ENCODE results near the gene TUFM.
A peak's percentile ranks its signal among the peaks of the same experiment; 100 is the strongest.
"Not testable (repeated sequence)": the region's sequence is repeated elsewhere in the genome, so short reads cannot be mapped to it uniquely, and the experiment has no call there.

The TUFM gene

GRCh38 chr16:28839004-28839639, 7.0 kb downstream of the TUFM start:
- no peak for DNase-seq (ENCODE audit: low spot score)

DNA sequence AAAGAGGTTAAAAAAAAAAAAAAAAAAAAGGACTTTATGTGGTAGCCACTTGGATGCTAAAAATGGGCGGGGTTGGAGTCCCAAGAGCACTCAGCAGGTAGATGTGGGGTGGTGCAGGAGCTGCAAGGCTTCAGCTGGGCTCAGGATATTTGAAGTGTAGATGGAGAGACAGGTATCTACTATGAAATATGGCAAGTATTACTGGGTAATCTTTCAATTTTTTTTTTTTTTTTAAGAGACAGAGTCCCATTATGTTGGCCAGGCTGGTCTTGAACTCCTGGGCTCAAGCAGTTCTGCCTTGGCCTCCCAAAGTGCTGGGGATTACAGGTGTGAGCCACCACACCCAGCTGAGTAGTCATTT, 7.6 kb downstream of the TUFM start:
- no peak for DNase-seq (ENCODE audit: low spot score)

DNA sequence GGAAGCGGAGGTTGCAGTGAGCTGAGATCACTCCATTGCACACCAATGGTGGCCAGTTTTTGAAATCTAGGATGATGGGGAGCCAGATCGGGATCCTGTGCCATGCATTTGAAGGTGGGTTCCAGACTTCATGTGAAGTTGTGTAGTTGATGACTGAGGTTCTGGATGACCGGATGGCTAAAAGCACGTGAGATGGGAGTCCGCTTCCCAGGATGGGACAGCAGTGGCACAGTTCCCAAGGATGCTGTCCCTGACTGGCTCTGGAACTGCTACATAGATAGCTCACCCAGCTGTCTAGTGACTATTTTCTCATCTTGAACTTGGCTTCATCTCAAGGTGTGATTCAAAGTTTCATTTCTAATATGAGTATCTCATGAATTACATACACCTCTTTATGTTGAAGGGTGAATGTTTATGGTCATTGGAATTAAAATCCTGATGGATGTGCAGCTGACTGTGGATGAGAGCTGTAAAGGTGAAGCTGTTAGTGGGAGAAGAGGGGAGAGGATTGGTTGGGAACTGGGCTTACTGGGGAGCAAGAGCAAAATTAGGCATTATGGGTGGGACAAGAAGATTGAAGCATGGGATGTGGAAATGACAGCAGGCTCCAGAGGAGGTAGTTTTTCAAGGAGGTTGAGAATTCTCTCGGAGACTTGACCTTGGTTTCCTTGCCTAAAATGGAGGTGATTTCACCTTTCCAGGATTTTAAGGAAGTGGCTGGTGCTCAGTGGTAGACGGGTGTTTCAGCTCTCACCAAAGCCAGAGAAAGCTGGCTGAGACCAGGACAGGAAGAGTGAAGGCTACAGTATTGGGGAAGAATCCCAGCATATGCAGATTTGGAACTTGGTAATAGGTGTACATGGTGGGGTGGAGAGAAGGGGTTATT, 8.2 kb downstream of the TUFM start:
- no peak for DNase-seq (ENCODE audit: low spot score)

GRCh38 chr16:28836761-28837064, 9.4 kb downstream of the TUFM start:
- no peak for DNase-seq (ENCODE audit: low spot score)

DNA sequence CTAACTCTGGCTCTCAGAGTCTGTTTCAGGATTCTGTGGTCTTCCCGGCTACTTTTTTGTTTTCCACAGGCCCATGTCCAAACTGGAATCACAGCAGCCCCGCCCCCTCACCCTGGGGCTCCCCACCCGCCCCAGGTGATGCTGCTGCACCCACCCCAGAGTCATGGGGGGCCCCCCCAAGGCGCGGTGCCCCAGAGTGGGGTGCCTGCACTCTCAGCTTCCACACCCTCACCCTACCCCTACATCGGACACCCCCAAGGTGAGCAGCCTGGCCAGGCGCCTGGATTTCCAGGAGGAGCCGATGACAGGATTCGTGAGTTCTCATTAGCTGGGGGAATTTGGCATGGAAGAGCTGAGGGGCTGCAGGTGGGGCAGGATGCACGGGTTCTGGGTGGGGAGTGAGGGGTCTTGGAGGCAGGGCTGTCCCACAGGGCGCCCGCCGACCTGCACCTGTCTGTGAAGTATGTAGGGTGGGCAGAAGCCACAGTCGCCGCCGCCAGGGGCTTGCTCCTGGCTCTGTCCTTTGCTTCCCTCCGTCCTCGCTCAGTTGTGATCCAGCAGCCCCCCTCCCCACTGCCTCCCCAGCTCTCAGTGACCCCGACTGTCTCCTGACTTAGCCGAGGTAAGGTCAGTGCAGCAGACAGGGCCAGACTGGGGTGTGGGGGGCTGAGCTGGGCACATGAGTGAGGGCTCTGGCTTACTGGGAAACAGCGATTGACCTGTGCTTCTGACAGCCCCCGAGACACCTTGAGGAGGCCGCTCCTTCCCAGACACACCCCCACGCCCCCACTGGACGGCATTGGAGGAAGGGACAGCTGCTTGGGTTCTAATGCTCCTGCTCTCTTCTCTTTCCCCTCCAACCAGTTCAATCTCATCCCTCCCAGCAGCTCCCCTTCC, 10.0 kb downstream of the TUFM start:
- DNase-seq (ENCODE audit: low spot score), result no peak

DNA sequence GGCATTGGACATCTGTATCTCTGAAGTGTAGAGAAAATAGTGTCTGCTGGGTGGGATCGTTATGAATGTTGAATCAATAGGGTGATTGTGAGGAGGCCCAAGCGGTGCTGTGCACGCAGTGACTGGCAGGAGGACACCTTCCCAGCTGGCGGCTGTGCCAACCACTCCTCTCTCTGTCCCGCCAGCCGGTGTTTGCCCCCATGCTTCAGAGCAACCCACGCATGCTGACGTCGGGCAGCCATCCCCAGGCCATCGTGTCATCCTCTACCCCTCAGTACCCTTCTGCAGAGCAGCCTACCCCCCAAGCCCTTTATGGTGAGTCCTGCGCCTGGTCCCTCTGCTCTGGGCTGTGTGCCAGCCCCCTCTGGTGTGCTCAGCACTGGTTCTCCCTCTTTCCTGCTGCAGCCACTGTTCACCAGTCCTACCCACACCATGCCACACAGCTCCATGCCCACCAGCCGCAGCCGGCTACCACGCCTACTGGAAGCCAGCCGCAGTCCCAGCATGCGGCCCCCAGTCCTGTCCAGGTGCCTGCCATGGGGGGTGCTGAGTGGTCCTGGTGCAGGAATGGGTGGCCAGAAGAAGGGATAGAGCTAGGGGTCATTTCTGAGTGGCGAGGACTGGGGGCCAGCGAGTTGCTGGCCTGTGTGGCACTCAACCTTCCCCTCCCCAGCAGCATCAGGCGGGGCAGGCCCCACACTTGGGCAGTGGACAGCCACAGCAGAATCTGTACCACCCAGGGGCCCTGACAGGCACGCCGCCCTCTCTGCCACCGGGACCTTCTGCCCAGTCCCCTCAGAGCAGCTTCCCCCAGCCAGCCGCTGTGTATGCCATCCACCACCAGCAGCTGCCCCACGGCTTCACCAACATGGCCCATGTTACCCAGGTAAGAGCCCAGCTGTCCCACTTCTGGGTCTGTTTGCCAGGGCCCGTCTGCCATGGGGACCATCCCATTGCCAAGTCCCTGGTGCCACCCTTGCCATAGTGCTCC, 11.0 kb downstream of the TUFM start:
- DNase-seq (ENCODE audit: low spot score), result no peak

DNA sequence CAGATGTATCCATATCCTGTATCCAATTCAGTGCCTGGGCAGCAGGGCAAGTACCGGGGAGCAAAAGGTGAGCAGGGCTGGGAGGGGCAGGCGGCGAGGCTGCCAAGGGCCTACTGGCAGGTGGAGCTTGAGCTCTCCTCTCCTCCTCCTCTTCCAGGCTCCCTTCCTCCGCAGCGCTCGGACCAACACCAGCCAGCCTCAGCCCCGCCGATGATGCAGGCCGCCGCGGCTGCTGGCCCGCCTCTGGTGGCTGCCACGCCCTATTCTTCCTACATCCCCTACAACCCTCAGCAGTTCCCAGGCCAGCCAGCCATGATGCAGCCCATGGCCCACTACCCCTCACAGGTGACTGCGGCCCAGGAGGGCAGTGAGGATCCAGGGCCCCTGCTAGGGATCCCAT, 11.8 kb downstream of the TUFM start:
- DNase-seq (ENCODE audit: low spot score), result no peak

DNA sequence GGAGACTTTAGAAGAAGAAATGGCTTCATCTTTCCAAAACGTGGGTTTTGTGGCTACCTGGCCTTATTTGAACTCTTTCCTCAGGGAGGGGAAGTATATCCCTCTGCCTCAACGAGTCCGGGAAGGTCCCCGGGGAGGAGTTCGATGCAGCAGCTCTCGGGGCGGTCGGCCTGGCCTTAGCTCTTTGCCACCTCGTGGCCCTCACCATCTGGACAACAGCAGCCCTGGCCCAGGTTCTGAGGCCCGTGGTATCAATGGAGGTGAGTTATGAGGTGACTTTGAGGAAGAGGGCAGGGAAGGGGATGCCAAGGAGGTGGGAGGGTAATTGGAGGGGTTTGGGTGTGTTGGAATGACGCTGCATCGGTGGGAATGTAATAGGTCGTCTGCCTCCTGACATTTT, 15.6 kb downstream of the TUFM start:
- no peak for DNase-seq (ENCODE audit: low spot score)

DNA sequence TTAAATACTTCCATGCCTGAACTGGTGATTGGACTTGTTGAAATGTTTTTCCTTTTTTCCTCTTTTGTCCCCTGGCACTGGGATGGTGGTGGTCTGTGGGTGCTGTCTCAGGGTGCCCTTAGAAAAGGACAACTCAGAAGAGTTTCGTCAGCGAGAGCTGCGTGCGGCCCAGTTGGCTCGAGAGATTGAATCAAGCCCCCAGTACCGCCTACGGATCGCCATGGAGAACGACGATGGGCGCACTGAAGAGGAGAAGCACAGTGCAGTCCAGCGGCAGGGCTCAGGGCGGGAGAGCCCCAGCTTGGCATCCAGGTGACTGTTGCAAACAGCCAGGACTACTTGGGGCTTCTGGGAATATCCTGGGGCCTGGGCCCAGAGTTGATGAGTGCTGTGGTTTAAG, 16.4 kb downstream of the TUFM start:
- DNase-seq (ENCODE audit: low spot score), result no peak

- no peak for DNase-seq (ENCODE audit: low spot score)
These were observed 20.0 kb downstream of the TUFM start for GRCh38 chr16:28826141-28826540.

GRCh38 chr16:28824717-28824973, 21.5 kb downstream of the TUFM start:
- DNase-seq (ENCODE audit: low spot score), result no peak

- DNase-seq (ENCODE audit: low spot score), result peak; percentile 97
These were observed 22.1 kb downstream of the TUFM start for GRCh38 chr16:28823873-28824716.

GRCh38 chr16:28823291-28823872, 22.8 kb downstream of the TUFM start:
- peak; percentile 58 for DNase-seq (ENCODE audit: low spot score)

DNA sequence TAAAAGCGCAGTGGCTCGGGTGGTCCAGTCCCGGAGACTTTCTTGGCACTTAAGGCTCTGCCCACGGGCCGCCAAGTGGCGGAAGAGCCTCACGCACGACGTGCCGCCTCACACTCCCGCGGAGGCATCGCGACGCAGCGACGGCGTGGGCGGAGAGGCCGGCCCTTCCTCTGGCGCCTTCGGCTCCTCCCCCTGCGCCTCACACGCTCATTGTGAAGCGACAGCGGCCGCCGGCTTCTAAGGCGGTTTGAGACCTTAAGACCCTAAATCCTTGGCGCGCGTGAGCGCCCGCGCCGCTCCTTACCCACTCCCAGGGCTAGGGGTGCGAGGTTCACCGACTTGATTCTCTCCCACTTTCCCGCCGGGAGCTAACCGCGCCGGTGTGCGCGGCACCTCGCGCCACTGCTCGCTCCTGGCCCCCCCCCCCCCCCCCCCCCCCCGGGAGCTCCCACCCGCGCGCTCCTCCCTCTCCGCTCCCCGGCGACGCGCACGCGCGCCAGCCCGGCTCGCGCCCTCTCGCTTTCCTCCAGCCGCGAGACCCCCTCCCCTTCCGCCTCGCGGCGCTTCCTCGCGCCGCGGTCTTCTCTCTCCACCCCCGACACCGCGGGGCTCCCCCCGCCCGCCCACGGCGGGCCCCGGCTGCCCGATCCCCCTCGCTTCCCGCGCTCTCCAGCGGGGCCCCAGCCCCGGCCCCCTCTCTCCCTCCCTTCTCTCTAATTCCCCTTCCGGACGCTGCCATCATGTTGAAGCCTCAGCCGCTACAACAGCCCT, 23.4 kb downstream of the TUFM start, which contains the start of gene ATXN2L:
TSS of gene ATXN2L (plus strand) at position 480 of the 771 bp plus-strand sequence. CDS start at position 741, 261 bp downstream.
- DNase-seq (ENCODE audit: low spot score), result peak; percentile 95

GRCh38 chr16:28821874-28822519, 24.2 kb downstream of the TUFM start:
- DNase-seq (ENCODE audit: low spot score), result no peak

GRCh38 chr16:28820546-28820945, 25.6 kb downstream of the TUFM start:
- DNase-seq (ENCODE audit: low spot score), result not testable (repeated sequence)

DNA sequence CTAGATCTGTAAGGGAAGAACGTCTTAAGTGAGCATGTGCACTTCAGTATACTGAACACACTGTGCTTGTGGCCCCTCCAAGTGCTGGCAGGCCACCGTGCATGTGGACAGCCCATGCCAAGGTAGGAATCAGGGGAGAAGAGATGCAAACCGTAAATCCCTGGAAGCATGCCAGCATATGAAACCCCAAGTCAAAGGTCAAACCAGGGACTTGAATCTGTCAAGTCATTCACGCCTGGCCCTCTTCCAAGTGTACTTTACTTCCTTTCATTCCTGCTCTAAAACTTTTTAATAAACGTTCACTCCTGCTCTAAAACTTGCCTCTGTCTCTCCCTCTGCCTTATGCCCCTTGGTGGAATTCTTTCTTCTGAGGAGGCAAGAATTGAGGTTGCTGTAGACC, 26.1 kb downstream of the TUFM start:
- DNase-seq (ENCODE audit: low spot score), result no peak

DNA sequence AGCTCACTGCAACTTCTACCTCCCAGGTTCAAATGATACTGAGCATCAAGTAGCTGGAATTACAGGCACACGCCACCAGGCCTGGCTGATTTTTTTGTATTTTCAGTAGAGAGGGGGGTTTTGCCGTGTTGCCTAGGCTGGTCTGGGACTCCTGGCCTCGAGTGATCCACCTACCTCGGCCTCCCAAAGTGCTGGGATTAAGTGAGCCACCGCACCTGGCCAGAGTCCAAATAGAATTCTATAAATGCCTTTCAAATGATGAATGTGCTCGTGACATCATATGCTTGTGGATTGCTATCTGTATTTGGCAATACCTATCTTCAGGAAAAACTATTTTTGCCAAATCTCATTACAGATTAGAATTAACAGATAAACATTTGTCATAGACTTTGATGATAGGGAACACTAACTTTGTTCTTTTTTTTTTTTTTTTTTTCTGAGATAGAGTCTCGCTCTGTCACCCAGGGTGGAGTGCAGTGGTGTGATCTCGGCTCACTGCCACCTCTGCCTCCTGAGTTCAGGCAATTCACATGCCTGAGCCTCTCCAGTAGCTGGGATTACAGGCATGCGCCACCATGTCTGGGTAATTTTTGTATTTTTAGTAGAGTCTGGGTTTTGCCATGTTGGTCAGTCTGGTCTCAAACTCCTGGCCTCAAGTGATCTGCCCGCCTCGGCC, 38.6 kb downstream of the TUFM start:
- not testable (repeated sequence) for DNase-seq (ENCODE audit: low spot score)
